GM21367 (cell line): ENCODE data around the gene CSMD2.

Experiments
- ATAC-seq: cut with Tn5 transposase; IDR thresholded peaks from one replicate; pipeline ENCODE4 v1.9.1; 2021; ENCODE audit not compliant: unreplicated experiment

The CSMD2 gene

GRCh38 chr1:33908324-33908956 is 256.6 kb downstream of the CSMD2 start:
- ATAC-seq: no peak

- ATAC-seq: no peak
Observed at GRCh38 chr1:33906156-33906555, 258.9 kb downstream of the CSMD2 start.

- ATAC-seq: no peak
Observed at GRCh38 chr1:33905241-33905640, 259.8 kb downstream of the CSMD2 start.

GRCh38 chr1:33903210-33903589 is 261.8 kb downstream of the CSMD2 start:
- peak; percentile 29 for ATAC-seq

GRCh38 chr1:33902486-33903209 is 262.4 kb downstream of the CSMD2 start:
- ATAC-seq: peak; percentile 86

- ATAC-seq: no peak
Observed at GRCh38 chr1:33899746-33900145, 265.3 kb downstream of the CSMD2 start.

- no peak for ATAC-seq
Observed at GRCh38 chr1:33898881-33899280, 266.1 kb downstream of the CSMD2 start.

GRCh38 chr1:33898406-33898805 is 266.6 kb downstream of the CSMD2 start:
- ATAC-seq: no peak

- ATAC-seq: no peak
Observed at GRCh38 chr1:33897092-33897725, 267.8 kb downstream of the CSMD2 start.

- ATAC-seq: no peak
Observed at GRCh38 chr1:33895976-33896375, 269.1 kb downstream of the CSMD2 start.

- no peak for ATAC-seq
Observed at GRCh38 chr1:33895396-33895795, 269.6 kb downstream of the CSMD2 start.

GRCh38 chr1:33893147-33893830 is 271.7 kb downstream of the CSMD2 start:
- no peak for ATAC-seq

GRCh38 chr1:33886496-33886895 is 278.5 kb downstream of the CSMD2 start:
- ATAC-seq: no peak

- no peak for ATAC-seq
Observed at GRCh38 chr1:33880305-33880704, 284.7 kb downstream of the CSMD2 start.

- no peak for ATAC-seq
Observed at GRCh38 chr1:33878392-33878791, 286.6 kb downstream of the CSMD2 start.

- ATAC-seq: no peak
Observed at GRCh38 chr1:33876970-33877650, 287.9 kb downstream of the CSMD2 start.

- no peak for ATAC-seq
Observed at GRCh38 chr1:33875862-33876261, 289.2 kb downstream of the CSMD2 start.

- no peak for ATAC-seq
Observed at GRCh38 chr1:33874636-33875035, 290.4 kb downstream of the CSMD2 start.

- no peak for ATAC-seq
Observed at GRCh38 chr1:33872683-33873082, 292.3 kb downstream of the CSMD2 start.

- no peak for ATAC-seq
Observed at GRCh38 chr1:33872275-33872674, 292.8 kb downstream of the CSMD2 start.

- ATAC-seq: no peak
Observed at GRCh38 chr1:33867684-33868083, 297.3 kb downstream of the CSMD2 start.
